ENCODE results near the gene METTL26.

METTL26 gene

GRCh38 chr16:658679-659571 is 22.8 kb upstream of the METTL26 start:
- no peak for DNase-seq

DNA sequence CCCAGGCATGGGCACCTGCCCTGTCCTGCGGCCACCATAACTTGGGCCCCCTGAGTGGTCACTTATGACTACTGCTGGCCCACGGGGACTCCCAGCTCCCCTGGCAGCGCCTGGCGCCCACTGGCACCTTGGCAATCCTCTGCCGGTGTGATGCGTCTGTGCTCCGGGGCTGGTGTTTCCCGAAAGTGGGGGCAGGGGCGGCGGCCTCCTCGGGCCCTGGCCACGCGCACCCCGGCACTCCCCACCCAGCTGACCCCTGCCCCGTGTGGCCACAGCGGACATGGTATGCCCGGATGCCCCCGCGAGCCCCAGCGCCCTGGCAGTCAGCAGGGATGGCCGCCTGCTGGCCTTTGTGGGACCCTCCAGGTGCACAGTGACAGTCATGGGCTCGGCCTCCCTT is 21.4 kb upstream of the METTL26 start:
- DNase-seq: no peak

DNA sequence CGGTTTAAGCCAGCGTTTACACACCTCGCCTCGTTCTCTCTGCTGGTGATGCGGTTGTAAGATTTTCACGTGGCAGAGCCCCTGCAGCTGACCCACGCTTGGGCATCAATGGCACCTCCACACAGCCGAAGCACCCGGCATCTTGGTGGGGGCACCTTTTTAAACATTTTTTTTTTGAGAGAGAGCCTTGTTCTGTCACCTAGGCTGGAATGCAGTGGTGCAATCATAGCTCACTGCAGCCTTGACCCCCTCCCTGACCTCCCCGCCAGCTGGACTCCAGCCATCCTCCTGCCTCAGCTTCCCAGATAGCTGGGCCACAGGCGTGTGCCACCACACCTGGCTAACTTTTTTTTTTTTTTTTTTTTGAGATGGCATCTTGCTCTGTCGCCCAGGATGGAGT is 17.9 kb upstream of the METTL26 start:
- DNase-seq: no peak

DNA sequence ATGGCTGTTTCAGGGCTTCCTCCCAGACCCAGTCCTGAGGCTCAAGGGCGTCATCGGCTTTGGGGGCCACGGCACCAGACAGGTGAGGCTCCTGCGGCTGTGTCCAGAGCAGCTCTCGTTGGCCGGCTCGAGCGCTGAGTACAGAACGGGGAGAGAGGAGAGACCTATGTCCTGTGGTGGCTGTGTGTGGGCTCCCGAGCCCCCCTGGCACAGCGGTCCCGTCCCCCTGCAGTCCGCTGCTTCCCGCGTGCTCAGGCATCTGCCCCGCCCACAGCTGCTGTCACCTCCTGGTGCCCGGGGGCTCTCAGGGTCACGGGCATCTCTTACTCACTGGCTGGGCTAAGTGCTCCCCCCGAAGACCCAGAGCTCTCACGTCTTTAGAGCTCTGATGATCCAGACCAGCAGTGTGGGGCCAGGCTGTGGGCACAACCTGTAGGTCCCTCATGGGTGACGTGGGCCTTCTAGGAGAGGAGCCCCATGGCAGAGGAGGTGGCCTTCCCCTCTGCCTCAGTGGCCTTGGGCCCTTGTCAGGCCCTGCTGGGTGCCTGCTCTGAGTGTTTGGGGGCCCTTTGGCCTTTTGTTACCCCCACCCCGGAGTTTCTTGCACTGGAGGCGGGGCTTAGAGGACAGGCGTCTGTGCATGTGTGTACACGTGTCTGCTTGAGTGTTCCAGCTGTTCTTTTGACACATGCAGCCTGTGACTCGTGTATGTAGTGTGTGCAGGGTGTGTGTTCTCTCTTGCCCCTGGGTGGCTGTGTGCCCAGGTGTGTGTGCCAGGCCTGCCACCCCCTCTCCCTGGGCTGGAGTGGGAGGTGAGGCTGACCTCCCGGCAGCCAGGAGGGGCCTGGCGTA is 16.6 kb upstream of the METTL26 start:
- no peak for DNase-seq

DNA sequence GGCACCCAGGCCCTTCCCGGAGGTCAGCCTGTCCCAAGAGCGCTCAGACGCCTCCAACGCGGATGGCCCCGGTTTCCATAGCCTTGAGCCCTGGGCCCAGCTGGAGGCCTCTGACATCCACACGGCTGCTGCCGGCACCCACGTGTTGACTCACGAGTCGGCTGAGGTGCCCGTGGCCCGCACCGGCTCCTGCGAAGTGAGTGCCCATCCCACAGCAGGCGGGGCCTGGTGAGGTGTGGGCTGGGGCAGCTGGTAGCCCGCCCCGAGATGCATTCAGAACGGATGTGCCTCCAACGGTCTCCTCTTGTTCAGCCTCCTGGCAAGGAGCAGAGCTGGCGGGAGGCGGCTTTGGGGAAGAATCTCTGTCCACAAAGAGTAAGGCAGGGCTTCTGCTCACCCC is 15.7 kb upstream of the METTL26 start:
- DNase-seq: no peak

- DNase-seq: peak; percentile 48
Observed at GRCh38 chr16:649631-650030, 13.5 kb upstream of the METTL26 start.

DNA sequence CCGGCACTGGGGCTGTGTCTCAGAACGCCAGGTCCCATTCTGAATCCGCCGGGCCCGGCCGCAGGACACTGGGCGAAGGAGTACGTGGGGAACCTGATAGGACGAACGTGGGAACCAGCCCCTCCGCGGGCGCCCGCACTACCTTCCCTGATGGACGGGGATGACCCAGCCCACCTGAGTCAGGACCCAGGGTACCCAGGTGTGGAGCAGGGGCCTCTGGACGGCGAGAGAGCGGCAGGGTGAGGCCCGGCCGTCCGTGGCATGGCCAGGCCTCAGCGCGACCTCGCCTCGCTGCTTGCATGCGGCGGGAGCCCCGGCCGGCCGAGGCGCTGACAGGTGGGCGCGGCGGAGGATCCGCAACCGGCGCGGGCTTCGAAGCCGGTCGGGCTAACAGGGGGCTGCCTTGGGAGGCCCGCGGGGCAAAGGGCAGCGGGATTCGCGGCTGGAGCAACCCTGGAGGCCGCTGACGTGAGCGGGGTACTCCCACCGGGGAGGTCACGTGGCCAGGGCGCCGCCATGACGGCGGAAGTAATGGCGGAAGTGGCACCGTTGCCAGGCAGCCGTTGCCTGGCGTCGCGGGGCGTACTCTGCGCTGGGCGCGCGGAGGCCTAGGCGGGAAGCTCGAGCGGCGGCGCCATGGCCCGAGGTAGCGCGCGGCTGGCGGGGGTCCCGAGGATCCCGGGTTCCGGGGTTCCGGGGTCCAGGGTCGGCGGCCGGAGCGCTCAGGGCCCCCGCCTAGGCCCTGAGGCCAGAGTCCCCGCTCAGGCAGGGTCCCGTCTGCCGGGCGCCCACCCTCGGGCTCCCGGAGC is 12.9 kb upstream of the METTL26 start, which contains the start of gene WDR90:
Gene WDR90, plus strand, starts transcription at position 585 of the 809 bp plus-strand sequence. Its CDS starts 52 bp downstream, at position 637.
- peak; percentile 95 for DNase-seq

GRCh38 chr16:648071-648780 is 12.1 kb upstream of the METTL26 start:
- DNase-seq: peak; percentile 68

- no peak for DNase-seq
Observed at GRCh38 chr16:647173-647902, 11.2 kb upstream of the METTL26 start.

DNA sequence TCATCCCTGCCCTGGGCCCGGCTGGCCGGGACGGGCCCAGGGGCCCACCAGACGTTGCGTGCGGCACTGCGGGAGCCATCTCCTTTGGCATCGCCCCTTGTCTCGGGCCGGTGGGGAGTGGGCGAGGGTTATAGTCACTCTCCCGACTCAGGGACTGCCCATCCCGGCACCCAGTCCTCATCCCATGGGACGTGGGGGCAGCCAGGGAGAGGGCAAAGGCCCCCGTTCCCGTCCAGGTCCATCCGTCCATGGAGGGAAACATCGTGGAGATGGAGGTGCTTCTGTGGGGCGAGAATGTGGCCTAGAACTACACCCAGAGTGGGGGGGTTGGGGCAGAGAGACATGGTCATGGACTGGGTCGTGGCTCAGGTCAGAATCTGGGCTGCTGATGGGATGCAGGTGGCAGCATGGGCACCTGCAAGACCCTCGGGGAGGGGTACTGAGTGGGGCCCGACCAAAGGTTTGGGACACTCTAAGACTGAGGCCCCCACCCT is 10.6 kb upstream of the METTL26 start:
- DNase-seq: no peak

DNA sequence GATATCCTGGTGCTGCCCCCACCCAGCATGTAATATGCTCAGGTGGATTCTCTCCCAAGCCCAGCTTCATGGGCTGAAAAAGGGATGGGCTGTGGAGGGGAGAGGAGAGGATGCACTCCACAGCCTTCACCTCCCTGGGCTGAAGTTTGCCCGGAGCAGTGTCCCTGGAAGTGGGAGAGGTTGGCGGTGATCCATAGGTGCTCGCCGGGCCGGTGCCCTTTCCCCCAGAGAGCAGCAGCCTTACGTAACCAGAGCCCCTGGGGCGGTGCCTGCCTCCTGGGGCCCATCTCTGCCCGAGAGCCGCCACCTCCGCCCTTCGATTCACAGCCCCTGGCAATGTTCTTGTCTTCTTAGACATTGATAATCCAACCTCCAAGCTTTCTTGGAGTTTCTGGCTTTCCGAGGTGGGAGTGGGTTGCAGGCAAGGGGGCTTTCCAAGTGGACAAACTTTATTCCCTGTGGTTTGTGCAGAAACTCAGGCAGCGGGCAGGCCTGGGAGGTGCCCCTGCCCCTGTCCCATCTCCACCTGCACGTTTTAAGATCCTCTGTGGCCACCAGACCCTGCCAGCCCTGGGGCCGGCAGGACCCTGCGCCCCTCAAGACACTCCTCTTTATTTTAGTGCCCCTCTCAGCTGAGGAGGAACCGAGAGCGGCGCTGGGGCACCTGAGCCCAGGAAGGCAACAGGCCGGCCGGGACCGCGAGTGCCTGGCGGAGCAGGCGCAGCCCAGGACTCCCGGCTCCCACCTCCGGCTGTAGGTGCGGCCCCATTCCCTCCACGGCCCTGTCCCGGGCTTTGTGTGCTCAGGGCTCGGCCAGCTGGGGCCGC is 10.0 kb upstream of the METTL26 start:
- no peak for DNase-seq

DNA sequence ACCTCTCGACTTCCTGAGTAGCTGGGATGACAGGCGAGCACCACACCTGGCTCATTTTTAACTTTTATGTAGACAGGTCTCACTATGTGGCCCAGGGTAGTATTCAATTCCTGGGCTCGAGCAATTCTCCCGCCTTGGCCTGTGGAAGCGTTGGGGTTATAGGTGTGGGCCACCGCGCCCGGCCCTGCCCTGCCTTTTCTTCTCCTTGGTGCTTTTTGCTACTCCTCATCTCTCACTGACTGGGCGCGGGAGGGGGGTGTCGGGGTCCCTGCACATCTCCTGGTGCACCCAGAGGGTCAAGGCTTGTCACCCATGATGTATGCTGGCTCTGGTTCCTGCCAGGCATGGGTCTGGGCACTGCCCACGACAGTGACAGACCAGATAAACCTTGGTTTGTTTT is 8.5 kb upstream of the METTL26 start:
- no peak for DNase-seq

DNA sequence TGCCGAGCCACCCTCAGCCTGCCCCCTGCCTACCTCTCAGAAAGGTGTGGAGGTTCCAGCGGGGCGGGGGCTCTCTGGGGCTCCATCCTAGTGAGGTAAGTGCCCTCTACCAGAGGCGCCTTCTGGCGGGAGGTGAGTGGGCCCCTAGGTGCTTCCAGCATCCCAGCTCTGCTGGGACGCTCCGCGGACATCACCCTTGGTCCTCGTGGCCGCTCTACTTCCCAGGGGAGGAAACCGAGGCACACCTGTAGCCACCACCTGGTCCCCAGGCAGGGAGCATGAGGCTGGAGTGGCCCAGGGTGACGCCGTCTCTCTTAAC is 6.9 kb upstream of the METTL26 start:
- DNase-seq: no peak

DNA sequence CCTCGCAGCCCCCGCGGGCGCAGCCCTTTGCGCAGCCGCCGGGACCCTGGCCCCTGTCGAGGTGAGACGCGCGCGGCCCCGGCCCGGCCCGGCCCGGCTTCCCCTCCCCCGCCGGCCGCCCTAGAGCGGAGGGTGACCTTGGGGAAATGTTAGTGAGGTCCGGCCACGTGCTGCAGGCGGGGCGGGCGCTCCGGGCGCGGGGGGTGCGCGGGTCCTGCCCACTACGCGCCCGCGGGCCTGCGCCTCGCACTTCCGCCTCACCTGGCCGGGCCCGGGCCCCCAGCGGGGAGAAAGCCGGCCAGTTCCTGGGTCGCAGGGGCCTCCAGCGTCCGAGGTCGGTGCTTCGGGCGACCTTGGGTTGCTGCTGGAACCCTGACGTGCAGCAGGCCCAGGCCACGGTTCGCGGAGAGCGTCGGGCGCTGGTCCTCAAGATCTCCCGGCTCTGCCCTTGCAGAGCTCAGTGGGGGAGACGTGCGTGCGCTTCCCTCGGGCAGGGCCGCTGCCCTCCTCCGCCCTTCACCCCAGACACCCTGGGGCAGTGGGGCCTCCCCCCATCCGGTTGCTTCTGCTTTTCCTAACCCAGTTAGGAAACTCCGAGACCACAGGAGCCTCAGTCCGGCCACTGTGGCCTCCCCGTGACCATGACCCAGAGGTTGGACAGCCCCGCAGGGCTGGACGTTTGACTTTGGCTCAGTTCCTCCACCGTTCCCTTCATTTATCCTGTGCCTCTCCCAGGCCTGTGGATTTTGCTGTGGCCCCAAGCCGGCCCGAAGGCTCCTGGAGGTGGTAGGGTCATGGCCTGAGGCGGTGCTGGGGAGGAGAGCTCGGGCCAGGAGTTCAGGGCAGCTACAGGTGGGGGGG is 6.3 kb upstream of the METTL26 start:
- DNase-seq: peak; percentile 49

DNA sequence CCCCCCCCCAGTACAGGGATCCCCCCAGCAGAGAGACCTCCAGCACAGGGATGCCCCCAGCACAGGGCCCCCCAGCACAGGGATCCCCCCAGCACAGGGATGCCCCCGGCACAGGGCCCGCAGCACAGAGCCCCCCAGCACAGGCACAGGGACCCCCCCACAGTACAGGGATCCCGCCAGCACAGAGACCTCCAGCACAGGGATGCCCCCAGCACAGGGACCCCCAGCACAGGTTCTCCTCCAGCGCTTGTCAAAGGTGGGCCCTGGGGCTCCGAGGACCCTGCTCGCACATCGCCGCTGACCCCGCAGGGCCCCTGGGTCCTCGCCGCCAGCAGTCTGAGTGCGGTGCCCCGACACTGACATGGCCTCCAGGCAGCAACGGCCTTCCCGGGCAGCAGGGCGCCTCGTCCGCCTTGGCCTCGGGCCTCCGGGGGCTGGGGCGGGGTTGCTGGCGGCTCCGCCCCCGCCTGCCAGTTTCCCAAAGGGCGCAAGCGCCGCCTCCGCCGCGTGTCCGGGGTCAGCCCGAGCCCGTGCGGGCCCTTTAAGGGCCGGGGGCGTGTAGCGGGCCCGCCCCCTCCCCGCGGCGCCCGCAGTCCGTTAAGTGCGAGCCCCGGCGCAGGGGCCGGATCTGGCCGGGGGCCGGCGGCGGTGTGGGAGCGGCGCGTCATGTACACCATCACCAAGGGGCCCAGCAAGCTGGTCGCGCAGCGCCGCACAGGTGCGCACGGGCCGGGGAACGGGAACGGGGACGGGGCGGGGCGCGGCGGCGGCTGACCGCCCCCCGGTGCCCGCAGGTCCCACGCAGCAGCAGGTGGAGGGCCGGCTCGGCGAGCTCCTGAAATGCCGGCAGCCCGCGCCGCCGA is 5.5 kb upstream of the METTL26 start, which contains the start of gene MCRIP2:
Gene MCRIP2, plus strand, starts transcription at position 503 of the 863 bp plus-strand sequence. Its CDS starts 164 bp downstream, at position 667.
- DNase-seq: peak; percentile 85

DNA sequence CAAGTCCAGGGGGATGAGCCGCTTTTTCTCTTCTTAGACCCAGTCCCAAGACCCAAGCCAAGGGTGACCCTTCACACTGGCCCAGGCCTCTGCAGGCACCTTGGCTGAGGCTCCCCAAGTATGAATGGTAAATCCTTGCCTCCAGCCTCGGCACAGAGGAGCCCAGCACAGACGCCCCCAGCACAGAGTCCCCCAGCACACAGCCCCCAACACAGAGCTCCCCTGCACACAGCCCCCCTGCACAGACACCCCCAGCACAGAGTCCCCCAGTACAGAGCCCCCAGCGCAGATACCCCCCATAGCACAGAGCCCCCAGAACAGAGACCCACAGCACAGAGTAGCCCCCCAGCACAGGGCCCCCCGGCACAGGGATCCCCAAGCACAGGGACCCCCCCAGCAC is 4.5 kb upstream of the METTL26 start:
- no peak for DNase-seq

- no peak for DNase-seq
Observed at GRCh38 chr16:638836-639235, 2.7 kb upstream of the METTL26 start.

DNA sequence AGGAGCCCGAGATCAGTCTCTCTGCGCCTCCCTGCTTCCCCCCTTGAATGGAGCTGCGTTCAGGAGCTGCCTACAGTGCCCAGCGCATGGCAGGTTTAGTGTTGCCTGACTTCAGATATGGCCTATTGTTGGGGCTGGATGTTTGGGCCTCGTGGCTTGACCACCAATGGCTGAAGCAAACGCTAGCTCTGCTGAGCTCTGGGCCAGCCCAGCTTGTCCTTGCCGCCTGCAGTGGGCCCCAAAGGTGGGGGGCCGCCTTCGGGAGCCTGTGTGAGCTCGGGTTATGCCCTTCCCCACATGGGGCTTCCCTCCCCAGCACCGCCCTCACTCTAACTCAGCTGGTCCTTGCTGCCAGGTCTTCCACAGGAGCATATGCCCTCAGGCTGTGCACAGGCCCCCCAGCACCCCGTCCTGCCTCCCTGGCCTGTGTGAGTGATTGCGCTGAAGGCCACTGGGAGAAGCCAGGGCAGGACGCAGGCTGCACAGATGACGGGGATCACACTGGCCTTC is 2.0 kb upstream of the METTL26 start:
- DNase-seq: no peak
